ENCODE measurements around the gene CENATAC.

DNA sequence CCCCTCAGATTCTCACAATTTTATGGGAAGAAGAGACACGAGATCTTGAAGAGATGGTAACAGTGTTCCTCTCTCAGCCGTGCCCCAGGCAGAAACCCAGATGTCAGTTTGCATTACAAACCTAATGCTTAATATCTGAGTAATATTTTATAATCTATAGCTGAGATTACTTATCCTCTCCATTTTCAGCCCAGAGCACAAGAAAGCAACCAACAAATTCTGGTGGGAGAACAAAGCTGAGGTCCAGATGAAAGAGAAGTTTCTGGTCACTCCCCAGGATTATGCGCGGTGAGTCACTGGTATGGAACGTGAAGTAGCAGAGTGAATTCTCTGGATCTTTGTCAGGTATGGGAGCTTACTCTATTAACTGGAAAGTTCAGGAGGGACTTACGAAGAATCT is 884 bp downstream of the CENATAC start:
- TF ChIP-seq, protein P1, sequence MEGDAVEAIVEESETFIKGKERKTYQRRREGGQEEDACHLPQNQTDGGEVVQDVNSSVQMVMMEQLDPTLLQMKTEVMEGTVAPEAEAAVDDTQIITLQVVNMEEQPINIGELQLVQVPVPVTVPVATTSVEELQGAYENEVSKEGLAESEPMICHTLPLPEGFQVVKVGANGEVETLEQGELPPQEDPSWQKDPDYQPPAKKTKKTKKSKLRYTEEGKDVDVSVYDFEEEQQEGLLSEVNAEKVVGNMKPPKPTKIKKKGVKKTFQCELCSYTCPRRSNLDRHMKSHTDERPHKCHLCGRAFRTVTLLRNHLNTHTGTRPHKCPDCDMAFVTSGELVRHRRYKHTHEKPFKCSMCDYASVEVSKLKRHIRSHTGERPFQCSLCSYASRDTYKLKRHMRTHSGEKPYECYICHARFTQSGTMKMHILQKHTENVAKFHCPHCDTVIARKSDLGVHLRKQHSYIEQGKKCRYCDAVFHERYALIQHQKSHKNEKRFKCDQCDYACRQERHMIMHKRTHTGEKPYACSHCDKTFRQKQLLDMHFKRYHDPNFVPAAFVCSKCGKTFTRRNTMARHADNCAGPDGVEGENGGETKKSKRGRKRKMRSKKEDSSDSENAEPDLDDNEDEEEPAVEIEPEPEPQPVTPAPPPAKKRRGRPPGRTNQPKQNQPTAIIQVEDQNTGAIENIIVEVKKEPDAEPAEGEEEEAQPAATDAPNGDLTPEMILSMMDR (conservative IDR thresholded peaks at IDR 0.05; ENCODE audit: low read depth in 2 of 2), result no peak
- TF ChIP-seq EZH2 (IDR thresholded peaks at IDR 0.05; ENCODE audit: low read depth, unreplicated experiment) (no peak), EZH2phosphoT487 (IDR thresholded peaks at IDR 0.05; ENCODE audit: unreplicated experiment) (no peak), POLR2AphosphoS5 (IDR thresholded peaks at IDR 0.05; ENCODE audit: low read depth) (no peak), REST (IDR thresholded peaks at IDR 0.05; ENCODE audit: unreplicated experiment) (no peak), CREB1 (CRISPR knock-in tag; IDR thresholded peaks at IDR 0.05; ENCODE audit: low read depth) (no peak), NANOG (IDR thresholded peaks at IDR 0.05; ENCODE audit: borderline replicate concordance) (no peak), ZNF331 (CRISPR knock-in tag; IDR thresholded peaks at IDR 0.05; ENCODE audit: low read depth) (no peak), JUNB (IDR thresholded peaks at IDR 0.05; ENCODE audit: unreplicated experiment) (no peak)

Measured in GM23338 (cell line).